ENCODE results near the gene COL27A1.

The COL27A1 gene

DNA sequence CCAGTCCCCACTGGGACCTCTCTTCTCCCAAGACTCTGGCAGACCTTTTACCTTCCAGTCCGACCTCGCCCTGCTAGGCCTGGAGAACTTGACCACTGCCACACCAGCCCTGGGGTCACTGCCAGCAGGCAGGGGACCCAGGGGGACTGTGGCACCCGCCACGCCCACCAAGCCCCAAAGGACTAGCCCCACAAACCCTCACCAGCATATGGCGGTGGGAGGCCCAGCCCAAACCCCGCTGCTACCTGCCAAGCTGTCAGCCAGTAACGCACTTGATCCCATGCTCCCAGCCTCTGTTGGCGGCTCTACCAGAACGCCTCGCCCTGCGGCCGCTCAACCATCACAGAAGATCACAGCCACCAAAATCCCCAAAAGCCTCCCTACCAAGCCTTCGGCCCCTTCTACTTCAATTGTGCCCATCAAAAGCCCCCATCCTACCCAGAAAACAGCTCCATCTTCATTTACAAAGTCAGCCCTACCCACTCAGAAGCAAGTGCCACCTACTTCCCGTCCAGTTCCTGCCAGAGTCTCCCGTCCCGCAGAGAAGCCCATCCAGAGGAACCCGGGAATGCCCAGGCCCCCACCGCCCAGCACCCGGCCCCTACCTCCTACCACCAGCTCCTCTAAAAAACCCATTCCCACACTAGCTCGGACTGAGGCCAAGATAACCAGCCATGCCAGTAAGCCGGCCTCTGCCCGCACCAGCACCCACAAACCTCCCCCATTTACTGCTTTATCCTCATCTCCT lies 13.1 kb downstream of the COL27A1 start:
- no peak for DNase-seq (ENCODE audit: low read depth)

DNA sequence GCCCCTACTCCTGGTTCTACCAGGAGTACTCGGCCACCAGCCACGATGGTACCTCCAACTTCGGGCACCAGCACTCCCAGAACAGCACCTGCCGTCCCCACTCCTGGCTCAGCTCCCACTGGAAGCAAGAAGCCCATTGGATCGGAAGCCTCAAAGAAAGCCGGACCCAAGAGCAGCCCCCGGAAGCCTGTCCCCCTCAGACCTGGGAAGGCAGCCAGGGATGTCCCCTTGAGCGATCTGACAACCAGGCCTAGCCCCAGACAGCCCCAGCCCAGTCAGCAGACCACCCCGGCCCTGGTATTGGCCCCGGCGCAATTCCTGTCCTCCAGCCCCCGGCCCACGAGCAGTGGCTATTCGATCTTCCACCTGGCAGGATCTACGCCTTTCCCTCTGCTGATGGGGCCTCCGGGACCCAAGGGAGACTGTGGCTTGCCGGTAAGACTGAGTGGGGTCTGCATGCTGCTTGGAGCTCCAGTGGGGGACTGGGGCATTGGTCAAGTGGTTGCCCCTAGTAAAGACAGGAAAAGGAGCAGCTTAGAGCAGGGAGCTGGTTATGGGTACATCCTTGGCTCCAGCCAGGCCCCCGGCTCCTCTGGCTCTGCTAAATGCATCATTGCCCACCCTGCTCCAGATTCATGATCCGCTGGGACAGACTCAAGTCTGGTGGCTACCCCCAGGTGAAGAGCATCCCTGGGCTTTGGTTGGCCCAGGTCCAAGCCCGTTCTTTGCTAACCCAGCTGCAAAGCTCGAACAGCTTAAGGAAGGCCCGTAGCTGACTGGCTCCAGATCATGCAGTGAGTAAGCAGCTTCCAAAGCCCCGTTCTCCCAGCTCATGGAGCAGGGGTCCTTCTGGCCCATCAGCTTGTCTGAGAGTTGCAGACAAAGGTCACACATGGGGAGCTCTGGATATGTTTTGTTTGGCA lies 14.0 kb downstream of the COL27A1 start:
- DNase-seq (ENCODE audit: low read depth) = no peak

DNA sequence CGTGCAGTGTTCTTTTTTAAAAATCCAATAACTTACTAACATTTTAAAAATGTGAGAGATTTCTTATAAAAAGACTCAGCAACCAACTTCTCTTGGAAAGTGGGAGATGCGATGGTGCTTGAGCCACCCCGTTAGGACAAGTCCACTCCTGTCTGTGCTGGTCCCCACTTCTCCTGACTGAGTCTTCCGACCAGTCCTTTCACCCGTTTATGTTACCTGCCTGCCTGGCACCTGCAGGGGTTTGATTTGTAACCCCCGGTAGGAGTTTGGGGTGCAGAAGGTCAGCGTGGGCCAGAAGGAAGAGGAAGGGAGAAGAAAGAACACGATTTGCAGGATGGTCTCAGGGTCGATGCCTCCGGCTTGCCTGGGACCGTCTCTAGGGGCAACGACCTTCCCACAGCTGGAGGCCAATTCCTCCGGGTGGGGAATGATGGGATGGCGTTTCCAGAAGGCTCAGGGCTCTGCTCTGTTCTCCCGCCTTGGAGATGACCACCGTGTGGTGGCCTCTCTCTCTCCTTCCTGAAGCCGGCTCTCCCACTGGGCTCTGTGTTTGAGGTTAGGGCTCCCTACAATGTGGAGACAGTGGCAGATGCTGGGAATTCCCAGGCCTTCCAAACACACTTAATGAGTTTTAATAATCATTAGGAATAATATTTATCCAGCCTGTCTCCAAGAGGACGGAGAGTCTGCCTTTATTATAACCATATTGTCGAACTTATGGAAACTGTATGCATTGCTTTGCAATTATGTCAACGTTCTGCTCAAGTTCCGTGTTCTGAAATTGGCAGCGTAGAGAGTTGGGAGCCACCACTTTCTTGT lies 14.8 kb downstream of the COL27A1 start:
- DNase-seq (ENCODE audit: low read depth) = no peak

DNA sequence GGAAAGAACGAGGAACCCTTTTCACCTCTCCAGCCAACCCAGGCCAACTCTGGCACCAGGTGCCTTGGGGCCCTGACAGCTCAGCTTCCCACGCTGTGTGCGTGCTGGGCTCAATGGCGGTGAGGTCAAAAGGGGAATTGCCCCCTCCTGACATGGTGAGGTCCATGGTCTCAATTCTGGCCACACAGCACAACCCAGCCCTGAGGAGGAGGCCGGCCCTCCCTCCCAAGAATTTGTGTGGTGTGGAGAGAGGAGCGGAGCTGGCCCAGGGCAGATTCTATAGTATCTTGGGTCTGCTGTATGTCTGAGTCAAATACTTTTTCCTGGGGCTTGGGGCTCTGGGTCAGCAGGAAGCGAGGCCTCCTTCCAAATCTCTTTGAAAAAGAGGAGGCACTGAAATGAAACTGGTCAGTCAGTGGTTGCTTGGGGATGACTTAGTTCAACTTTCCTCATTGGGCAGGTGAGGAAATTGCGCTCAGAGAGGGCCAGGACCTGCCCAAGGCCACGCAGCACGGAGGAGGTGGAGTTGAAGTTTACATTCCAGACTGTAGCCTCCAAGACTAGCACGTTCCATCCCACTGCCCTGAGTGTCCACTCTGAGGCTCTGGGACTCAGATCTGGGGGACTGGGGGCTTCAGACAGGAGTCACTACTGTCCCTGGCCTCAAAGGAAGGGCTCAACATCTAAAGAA lies 15.6 kb downstream of the COL27A1 start:
- no peak for DNase-seq (ENCODE audit: low read depth)

DNA sequence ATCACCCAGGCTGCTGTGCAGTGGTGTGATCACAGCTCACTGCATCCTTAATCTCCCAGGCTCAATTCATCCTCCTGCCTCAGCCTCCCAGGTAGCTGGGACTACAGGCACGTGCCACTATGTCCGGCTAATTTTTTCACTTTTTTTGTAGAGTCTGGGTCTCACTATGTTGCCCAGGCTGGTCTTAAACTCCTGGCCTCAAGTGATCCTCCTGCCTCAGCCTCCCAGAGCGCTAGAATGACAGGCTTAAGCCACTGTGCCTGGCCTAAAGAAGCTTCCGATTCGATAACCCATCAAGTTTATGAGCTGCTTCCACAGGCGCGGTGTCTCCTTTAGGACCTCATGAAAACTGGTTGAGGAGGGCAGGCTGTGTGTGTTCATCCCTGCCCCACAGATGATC lies 16.2 kb downstream of the COL27A1 start:
- no peak for DNase-seq (ENCODE audit: low read depth)

DNA sequence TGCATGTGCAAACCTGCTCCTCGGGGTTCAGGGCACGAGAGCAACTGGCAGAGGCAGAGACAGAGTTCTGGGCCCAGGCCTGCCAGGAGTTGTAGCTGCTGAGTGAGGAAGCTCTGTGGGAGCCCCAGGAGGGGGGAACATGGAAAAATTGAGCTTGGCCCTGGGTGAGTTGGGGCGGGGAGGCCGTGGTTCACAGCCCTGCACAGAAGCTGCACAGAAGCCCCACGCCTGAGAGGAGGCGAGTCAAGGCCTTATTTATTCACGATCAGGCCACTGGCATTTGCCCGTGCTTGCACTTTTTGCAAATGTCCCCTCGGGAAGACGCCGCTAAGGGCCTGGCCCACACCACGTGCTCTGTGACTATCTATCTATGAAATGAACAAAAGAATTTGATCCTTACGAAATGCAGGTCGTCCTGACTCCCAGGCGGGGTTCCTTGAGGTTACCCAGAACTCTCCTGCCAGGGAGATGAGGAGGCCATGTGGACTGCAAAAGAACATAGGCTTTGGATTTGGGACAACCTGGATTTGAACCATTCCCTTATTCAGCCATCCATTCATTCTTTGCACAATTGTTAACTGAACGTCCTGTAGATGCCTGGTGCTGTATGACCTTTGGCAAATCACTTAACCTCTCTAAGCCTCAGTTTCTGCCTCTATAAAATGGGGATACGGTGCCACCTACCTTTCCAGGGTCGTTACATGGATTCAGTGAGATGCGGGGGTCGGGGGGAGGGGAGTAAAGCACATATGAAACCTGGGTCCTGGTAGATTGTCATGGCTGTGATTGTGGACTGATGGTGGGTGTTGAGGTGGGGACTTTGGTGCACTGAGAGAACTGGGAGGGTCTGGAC lies 17.9 kb downstream of the COL27A1 start:
- no peak for DNase-seq (ENCODE audit: low read depth)

DNA sequence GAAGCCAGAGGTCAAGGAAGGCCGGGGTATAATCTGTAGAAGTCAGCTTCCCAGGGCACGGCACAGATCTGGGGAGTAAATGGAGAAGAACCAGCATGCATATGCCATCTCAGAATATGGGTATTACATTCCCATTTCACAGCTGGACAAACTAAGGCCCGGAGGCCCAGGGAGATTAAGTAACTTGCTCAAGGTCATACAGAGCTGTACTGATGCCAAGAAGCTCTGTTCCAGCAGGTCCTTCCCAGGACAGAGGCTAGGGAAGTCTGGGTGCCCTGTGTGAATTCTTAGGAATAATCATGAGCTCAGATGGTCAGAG lies 19.2 kb downstream of the COL27A1 start:
- no peak for DNase-seq (ENCODE audit: low read depth)

DNA sequence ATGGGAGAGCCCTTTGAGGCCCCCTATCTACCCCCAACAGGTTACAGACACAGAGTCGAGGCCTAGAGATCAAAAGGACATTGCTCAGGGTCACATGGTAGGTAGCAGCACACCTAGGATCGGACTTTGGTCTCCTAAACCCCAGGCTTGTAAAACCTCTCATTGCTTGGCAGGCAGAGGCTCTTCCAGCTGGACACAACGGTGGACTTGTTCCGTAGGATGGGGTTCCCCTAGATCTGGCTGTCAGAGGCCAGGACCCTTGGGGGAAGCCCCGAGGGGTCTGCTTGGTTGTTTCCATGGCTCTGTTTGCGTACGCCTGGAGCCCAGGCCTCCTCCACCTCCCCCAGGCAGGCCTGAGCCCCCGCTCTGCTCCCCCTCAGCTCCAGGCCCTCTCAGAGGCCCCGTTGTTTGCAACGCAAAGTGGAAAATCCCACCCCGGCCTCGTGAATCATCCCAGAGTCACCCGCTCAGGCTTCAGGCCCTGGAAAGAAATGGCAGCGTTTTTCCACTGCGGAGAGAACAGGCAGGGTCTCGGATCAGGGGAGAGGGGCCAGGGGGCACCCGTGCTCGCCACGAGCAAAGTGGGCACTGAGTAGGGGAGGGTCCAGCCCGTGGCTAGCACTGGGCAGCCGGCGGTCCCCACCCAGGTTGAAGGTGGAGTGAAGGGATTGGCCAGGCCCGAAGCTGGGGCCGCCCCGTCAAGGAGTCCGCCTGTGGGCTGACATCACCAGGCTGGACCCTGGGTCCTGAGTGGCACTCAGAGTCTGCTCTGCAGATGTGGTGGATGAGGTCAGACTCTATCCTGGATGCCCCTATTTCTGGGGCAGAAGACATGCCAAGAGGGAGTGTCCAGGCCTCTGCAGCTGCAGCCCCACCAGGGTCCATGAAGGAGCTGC lies 19.8 kb downstream of the COL27A1 start:
- no peak for DNase-seq (ENCODE audit: low read depth)

DNA sequence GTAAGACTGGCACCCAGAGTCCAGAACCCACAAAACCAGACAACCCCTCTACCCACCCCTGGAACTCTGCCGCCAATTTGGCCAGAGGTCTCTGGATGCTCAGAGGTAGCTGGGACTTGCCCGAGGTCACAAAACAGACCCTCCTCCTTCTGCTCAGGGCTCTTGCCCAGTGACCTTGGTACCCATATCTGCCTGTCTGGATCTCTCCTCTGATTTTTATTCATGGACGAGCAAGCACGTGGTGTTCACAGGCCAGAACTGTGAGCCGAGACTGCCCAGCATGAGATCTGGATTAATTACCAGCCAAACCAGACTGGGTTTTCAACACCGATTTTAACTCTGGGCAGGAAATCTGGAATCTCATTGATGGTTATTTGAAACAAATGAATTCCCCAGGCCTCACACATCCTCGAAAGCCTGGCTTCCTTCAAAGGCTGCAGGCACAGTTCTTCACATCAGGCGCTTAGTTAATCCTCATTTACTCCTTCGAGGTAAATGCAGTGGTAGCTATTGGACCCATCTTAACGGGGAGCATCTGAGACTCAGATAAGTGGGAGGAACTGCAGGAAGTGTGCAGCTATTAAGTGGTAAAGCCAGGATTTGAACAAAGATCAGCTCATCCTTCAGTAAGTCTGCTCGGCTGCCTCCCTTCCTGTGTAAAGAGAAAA lies 21.4 kb downstream of the COL27A1 start:
- no peak for DNase-seq (ENCODE audit: low read depth)

DNA sequence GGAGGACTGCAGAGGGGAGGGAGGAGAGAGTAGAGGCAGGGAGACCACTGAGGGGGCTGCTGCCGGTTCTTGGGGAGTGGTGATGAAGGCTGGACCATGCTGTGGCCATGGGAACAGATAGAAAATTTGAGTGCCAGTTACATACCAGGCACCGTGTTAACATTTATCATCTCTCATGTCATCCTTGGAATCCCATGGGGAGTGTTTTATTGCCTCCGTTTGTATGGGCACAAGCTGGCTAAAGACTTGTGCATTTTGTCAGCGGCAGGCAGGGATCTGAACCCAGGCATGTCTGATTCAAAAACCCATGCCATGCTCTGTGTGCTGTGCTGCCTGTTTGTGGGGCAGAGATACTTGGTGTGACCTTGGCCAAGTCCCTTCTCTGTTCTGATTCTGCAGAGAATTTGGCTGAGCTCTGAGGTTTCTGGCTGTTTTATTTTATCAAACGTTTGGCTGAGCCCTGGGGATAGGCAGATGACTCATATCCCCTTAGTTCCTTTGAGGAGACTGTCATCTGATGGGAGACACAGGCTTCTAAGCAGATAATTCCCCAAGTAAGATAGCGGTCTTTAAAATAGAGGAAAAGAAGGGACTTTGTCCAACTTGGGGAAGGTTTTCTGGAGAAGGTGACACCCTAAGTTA lies 22.2 kb downstream of the COL27A1 start:
- no peak for DNase-seq (ENCODE audit: low read depth)

DNA sequence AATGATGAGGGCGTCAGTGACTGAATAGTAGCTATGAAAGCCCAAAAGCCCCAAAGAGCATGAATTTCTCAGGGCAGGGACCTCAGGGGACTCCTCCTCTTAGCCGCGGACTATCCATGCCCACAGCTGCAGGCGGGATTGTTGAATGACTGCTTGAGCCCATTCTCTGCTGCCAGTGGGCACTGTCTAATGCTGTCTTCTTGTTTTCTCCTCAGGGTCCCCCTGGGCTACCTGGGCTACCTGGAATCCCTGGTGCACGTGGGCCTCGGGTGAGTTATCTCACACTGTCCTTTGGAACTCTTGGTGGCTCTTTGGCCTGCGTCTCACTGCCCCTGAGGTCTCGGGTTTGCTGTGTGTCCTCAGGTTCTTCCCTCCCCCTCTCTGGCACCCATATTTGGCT lies 22.7 kb downstream of the COL27A1 start:
- no peak for DNase-seq (ENCODE audit: low read depth)

DNA sequence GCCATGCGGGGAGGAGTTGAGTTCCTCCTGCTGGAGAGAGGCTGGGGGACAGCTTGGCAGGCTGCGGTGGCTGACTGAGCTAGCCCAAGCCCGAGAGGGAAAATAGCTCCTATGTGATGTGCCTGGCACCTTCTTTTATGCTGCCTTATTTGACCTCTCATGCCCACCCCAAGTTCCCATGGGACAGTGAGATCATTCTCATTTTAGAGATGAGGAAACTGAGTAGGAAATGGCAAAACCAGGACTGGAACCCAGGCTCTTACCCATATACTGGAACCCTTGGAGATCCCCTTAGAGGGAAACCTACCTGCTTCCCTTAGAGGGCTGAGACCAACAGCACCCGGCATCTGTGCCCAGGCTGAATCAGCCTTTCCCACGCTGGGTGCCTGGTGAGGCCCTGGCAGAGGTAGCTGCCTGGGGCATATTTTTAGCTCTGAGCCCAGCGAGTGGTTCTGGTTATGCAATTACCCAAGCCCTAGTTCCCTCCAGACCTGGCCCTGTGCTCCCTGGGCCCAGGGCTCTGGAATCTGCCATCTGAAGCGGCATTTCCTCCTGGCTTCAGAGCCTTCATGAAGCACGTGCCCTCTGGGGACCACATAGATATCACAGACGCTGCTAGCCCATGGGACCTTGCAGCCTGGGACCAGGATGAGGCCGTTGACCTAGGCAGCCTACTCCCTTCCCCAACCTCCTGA lies 23.6 kb downstream of the COL27A1 start:
- no peak for DNase-seq (ENCODE audit: low read depth)

DNA sequence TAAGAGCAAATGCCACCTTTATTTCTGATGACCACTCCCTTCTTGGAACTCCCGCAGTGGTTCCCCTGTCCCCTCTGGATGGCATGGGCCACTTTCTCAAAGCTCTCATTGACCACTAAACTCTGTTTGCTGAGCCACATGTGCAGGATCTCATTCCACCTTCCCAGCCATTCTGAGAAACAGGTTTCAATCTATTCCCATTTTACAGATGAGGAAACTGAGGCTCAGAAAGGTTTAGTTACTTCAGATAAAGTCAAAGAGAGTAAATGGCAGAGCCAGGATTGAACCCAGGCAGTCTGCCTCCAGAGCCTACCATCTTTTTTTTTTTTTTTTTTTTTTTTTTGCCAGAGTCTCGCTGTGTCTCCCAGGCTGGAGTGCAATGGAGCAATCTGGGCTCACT lies 24.2 kb downstream of the COL27A1 start:
- DNase-seq (ENCODE audit: low read depth) = no peak

DNA sequence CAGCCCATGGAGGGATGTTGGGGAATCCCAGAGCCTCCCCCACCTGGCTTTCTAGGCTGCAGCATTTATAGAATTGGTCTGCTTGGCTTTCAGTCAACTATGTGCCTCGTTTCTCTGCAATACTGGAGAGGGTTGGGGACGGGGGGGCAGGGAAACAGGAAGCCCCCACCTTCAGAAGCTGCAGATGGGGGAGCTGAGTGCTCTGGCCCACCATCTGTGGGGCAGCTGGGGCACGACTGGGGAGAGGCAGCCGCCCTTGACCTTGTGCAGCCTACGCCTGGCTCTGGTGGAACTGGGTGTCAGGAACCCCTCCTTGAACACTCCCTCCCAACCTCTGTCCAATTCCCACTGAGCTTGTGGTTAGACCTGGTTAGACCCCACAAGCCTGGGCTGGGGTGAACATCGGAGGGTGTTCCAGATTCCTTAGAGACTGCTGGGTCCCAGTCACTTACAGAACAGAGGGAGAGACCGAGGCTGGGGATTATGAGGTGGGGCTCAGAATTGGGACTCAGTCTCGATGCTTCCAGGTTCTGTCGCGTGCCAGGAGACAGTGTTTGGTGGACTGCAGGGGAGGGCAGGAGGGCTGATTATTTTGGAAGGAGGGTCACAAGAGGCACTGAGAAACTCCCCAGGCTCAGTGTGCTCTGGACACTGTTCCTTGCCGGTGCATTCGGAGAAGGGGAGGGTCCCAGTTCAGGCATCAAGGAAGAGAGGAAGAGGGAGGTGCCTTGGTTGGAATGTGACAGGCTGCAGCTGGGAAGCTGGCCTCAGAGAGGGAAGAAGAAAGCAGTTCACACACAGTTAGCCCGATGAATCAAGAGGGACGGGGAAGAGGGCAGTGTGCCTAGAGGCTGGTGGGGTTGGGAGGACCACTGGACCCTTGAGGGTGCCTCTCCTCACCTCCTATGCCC lies 25.6 kb downstream of the COL27A1 start:
- no peak for DNase-seq (ENCODE audit: low read depth)

DNA sequence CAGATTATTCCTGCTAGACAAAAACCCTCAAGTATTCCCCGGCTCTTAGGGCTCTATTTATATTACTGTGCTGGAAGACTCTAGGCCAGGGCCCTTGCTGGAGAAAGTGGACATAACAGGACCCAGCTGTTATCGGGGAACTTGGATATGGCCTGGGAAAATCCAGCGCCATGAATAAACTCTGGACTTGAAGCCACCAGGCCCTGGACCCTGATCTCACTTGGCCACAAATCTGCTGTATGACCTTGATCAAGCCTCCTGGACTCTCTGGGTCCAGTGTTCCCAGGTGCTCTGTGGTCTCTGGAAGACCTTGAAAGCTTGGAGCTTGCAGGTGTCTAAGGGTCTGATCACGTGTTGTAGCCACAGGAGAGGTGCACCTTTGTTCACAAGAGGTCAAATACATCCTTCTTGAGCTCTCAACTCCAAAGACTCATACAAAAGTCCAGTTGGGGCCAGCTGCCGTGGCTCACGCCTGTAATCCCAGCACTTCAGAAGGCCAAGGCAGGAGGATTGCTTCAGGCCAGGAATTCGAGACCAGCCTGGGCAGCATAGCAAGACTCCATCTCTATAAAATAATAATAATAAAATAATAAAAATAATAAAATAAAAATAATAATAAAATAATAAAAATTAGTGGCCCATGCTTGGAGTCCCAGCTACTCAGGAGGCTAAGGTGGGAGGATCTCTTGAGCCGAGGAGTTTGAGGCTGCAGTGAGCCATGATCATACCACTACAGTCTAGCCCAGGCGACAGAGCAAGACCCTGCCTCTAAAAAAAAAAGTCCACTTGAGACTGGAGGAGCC lies 26.5 kb downstream of the COL27A1 start:
- DNase-seq (ENCODE audit: low read depth) = no peak

DNA sequence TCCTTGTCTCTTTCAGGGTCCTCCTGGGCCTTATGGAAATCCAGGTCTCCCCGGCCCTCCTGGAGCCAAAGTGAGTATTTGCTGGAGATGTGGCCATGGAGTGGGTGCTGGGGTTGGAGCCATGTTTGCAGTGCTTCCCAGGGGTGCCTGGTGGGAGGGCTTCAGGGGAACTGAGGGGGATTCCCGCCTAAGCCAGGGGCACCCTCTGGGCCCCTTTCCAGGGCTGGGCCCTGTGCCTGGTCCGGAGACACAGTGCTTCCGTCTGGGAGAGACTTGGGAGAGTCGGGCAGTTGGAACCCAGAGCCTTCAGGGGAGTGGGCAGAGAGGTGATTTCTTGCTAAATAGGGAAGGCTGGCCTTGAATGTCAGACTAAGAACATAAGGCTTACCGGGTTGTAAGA lies 27.7 kb downstream of the COL27A1 start:
- no peak for DNase-seq (ENCODE audit: low read depth)
